DMS153 (cell line): ENCODE results near the gene TRAK1.

Source experiments
- DNase-seq: peaks from one replicate; lab custom pipeline; 2025; lab: John Stamatoyannopoulos, UW

Gene TRAK1

DNA sequence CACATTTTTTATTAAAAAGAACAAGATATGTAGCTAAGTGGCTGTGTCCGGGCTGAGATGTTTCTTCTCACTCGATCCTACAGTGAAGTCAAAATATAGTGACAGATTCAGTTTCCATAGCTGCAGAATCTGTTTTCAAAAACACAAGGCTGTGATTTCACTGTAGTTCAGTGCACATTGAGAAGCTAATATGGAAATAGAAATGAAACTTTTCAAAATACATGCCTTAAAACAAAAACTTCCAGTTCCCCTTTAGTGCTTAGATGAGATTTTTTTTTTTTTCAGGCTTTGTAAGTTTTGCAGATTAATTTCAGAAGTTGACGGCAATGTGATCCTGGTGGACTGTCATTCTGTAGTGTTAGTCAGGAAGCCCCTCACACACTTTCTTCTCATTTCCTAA lies 23.8 kb upstream of the TRAK1 start:
- no peak for DNase-seq

DNA sequence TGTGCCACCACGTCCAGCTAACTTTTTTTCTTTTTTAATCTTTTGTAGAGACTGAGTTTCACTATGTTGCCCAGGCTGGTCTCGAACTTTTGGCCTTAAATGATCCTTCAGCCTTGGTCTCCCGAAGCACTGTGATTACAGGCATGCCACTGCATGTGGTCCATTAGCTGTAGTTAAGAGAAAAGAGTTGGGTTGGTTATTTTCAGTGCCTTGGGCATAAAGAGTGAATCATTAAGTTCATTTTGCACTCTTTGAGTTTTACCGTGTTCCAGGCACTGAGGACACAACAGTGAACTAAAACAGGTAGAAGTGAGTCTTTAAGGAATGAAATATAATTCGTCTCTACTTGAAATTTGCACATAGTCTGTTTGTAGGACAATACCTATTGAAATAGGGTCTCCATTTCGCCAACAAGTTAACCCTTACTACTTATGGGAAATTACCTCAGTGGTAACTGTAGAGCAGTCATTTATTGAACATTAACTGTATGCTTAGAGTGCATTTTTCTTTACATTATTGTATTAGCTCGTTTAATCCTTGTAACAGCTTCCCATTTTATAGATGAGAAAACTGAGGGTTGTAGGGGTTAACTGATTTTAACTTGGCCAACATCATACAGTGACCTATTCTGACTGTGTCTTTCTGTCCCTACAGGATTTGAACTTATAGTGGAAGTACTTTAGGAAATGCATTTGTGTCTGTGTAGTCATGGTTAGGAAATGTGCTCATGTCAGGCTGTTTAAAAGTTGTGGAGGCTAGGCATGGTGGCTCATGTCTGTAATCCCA lies 22.7 kb upstream of the TRAK1 start:
- no peak for DNase-seq

DNA sequence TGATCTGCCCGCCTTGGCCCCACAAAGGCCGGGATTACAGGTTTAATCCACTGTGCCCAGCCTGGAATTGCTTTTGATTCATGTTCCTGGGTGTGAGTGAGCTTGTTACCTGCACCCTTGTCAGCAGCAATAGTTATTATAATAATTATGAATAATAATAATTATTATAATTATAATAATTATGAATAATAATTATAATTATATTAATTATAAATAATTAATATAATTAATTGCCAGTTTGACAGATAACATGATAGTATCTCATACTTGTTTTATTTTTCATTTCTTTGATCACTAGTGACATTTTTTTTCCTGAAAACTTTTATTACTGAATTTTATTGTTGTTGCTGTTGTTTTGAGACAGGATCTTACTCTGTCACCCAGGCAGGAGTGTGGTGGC lies 21.1 kb upstream of the TRAK1 start:
- no peak for DNase-seq

DNA sequence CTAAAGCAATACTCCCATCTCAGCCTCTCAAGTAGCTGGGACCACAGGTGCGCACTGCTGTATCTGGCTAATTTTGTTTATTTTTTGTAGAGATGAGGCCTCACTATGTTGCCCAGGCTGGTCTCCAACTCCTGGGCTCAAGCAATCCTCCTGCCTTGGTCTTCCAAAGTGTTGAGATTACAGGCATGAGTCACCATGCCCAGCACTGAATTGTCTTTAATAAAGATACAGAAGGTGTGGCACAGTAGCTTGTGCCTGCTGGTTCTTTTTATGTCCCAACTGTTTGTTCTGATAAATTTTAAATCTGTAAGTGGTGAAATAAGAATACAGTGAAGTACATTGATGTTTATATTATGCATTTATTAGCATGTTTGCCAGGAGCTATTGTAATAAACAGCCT lies 20.6 kb upstream of the TRAK1 start:
- DNase-seq = no peak

DNA sequence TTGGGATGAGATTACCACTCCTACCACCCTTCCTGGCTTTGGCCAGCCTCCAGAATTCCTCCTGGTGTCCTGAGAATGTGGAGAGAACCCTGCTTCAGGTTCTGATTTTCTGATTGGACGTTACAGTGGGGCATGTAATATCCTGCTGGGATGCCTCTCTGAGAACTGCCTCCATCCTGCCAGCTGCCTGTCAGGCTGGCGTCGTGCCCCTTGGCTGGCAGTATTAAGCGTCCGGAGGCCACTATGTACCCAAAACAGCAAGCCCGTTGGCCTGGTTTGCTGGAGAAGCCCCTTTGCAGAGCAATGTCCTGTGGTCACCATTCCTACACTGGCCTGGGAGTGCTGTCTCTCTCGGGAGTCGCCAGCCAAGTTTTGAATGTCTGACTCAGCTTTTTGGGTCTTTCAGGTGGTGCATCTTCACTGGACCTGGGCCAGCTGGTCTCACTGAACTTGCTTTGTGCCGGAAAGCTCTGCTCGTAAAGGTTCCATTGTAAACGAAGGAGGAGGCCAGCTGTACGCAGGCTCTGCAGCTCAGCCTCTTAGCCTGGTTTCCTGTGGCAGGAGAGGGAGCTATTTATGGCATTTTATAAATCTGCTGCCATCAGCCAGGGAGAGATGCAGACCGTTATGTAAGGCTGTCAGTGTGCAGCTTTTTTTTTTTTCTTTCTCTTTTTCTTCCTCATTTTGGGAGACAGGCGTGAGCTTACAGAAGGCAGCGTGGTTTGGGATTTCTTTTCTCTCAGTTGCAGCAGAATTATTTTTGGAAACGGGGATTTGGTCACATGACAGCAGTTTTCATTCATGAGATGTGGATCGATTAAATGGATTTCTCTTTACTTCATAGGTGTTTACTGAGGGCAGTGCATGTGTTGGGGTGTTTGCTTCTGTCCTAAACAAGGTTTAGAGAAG lies 19.0 kb upstream of the TRAK1 start:
- peak; percentile 70 for DNase-seq

DNA sequence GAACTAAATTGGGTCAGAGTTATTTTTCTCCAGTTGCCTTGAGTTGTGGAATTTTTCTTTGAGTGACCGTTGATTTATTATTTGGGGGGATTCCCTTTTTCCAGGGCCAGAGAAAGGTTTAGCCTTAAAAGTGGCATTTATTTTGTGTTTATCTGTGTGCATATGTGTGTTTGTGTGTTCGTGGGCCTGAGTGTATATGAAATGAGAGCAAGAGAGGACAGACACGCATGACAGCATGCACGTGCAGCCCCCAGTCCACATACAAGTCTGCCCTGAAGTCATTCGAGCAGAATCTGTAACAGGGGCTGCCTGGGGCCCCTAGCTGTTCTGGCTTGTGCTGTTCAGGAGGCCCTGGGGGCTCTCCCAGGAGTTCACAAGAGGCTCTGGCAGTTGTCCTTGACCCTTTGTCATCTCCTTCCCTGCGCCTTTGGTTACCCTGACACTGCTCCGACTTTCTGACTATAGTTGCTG lies 18.3 kb upstream of the TRAK1 start:
- no peak for DNase-seq

DNA sequence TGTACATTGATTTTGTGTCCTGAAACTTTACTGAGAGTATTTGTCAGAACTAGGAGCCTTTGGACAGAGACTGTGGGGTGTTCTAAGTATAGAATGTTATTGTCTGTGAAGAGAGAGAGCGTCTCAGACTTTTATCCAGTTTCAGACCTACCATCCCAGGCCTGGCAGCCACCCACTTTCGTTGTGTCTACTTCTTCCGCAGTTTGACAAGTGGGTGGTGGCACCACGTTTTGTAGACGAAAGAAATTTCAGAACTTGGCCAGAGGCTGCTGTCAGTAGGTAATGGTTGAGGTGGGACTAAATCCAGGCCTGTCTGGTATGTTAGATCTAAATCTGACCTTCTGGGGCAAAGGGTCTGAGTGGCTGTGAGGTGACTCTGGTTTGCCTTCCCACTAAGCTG lies 13.4 kb upstream of the TRAK1 start:
- no peak for DNase-seq

DNA sequence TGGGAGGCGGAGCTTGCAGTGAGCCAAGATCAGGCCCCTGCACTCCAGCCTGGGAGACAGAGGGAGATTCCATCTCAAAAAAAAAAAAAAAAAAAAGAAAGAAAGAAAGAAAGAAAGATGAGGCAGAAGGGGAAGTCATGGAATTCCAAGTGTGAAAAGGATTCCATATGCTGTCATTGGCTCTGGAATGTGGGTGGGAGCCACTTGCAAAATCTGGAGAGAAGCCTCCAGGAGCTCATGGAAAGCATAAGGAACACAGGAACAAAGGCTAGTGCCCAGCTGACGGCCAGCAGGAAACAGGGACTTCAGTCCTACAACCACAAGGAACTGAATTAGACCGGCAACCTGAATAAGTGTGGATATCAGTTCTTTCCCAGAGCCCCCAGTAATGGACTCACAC lies 12.5 kb upstream of the TRAK1 start:
- DNase-seq = no peak

DNA sequence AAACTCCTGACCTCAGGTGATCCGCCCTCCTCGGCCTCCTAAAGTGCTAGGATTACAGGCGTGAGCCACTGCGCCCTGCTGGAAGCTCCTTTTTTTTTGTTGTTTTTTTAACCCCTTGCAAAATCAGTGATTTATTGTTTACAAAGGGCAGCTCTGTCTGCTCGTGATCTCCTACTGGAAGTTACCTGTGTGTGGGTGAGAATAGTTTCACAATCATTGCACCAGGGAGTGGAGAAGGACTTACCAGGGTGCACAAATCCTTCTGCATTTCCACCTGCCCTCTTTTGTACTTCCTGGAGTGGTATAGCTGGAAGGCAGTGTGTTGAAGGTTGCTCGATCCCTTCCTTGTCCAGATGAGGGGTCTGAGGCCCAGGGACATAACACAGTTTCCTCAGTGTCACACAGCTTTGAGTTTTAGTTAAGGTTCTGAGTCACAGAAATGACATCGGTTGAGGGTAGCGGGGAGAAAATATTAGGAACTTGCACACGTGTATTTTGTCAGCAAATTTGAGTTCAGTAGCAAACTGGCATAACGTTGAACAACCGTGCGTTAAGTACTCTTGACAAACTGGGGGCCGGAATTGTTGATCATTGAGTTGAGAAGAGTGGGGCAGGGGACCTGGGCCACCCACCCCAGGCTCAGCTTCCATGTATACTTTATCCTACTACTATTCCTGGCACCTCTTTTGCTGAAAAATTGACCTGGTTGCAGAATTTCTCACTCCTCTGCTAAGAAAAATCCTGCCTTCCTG lies 11.3 kb upstream of the TRAK1 start:
- DNase-seq = no peak

DNA sequence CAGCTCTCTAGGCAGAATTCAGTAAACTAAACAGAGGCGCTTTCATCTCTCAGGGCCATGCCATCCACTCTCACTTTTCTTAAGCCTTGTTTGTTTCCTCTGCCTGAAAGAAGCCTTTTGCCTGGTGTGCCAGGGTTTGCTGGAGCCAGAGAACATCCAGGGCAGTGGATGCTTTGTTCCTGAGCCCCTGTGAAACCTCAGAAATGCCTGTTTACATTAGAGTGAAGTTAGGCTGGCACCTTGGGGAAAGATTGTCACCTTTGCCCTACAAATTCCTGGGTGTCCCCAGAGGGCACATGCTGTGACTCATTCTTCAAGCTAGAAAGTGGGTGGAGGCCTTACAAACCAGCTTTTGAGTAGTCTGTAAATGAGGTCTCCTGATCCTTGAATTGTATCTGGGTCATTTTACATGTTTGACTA lies 10.7 kb upstream of the TRAK1 start:
- DNase-seq = no peak

DNA sequence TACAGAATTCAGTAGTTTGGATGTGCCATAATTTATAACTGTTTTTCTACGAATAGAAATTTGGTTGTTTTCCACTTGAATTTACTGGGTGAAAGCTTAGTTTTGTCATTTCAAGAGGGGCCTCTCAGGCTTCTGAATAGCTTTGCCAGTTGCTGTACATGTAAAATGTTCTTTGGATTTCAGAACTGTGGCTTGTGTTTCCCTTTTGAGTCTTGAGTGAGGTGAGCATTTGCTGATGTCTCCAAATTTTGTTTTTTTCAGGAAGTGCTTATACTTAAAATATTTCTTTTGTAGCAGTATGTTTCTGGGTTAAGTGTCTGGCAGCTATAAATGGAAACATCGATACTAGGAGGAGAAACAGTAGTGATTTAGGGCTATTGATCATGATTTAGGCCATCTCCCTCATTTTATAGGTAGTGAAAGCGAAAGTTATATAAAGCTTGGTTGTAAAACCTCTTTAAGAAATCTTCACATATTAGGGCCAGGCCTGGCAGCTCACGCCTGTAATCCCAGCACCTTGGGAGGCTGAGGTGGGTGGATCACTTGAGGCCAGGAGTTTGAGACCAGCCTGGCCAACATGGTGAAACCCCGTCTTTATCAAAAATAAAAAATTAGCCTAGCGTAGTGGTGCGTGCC lies 9.2 kb upstream of the TRAK1 start:
- DNase-seq = no peak

DNA sequence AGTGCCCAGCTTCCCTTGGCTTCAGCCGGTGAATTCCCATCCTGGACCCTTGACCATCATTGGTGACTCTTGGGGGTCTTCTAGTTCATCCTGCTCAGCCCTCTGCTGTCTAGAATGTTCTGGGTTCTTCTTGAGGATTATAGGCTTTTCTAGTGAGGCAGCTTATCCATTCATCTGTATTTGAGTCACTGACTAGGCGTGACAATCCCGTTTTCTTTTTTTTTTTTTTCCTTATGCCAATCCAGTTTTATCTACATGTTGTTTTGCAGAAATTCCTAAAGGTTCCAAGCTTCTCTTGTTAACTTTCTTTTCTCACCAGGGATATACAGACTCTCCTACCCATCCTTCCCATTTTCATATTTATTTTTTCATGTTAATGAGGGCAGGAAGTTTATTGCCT lies 6.6 kb upstream of the TRAK1 start:
- no peak for DNase-seq

DNA sequence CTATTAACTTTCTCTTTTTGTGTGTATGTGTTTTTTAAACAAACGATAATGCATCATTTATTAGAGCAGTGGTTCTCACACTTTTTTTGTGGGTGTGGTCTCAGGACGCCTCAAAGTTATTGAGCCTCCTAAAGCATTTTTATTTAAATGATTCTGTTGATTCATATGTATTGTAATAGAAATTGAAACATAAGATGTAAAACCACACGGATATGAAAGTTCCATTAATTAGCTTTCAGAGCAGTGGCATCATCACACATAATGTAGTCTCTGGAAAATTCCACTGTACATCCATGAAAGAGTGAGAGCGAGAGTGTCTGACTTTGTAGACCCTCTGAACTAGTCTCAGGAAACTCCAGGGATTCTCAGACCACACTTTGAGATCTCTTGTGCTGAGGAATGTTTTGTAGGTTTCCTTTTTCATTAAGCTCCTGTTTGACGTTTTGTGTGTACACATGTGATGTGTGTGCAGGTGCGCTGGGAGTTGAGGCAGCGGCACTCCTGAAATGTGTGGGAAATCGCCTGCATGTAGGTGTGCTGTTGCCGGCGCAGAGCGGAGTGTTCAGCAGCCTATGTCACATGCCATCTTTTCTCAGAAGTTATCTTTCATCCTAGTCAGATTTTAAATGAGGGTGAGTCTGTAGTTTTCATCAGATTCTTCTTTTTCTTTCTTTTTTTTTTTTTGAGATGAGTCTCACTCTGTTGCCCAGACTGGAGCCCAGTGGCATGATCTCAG lies 5.3 kb upstream of the TRAK1 start:
- DNase-seq = no peak

DNA sequence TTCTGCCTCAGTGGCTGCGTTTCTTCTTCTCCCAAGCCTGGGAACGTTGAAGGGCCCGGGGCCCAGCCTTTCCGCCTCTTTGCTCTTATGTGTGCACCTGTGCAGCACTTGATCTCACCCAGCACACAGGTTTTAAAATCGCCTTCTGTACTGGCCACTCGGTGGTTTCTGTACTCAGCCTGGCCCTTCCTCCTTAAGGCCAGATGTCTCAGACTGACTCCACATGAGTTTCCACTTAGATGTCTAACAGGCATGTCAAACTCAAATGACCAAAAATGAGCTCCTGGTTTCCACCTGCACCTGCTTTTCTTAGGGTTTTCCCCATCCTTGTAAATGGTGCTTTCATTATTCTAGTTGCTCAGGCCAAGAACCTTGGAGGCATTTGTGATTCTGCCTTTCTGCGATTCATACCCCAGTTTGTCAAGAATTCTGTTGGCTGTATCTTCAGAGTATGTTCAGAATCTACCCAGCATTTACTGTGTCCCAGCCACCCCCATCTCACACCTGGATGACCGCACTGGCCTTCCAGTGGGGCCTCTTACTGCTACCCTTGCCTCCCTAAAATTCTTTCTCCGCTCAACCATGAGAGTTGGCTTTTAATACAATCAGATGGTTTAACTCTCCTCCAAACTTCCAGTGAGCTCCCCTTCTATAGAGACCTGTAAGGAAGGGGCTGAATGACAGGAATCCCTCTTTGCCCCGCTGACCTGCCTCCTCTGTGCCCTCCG lies 2.2 kb upstream of the TRAK1 start:
- no peak for DNase-seq

DNA sequence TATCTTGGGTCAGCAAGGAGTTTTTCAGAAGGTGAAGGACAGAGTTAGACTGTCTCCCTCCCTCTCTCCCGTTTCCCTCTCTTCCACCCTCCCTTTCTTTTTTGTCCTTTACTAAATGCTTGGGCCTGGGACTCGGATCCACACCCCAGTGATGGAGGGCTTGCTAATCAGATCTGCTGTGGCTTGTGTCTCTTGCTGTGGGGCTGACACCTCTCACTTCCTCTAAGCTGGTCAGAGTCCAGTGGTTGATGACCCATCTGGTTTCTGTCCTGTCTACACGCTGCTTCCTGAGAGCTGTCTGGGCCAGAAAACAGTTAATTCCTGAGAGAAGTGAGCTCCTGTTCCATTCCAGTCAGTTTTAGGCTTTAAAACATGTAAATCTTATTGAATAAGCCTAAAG lies 849 bp downstream of the TRAK1 start:
- no peak for DNase-seq

DNA sequence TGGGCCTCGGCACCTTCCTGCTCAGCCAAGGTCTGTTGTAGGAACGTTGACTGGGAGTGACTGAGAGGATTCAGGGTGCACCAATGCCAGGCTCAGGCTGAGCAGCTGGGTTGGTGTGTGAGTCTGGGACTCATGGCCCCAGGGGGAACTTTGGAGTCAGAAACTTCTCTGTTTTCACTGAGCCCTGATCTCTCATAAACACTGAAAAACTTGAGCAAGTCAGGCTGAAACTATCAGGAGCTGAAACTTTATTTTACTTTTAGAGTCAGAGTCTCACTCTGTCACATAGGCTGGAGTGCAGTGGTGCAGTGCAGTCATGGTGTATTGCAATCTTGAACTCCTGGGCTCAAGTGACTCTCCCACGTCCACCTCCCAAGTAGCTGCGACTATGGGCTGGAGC lies 3.0 kb downstream of the TRAK1 start:
- no peak for DNase-seq

DNA sequence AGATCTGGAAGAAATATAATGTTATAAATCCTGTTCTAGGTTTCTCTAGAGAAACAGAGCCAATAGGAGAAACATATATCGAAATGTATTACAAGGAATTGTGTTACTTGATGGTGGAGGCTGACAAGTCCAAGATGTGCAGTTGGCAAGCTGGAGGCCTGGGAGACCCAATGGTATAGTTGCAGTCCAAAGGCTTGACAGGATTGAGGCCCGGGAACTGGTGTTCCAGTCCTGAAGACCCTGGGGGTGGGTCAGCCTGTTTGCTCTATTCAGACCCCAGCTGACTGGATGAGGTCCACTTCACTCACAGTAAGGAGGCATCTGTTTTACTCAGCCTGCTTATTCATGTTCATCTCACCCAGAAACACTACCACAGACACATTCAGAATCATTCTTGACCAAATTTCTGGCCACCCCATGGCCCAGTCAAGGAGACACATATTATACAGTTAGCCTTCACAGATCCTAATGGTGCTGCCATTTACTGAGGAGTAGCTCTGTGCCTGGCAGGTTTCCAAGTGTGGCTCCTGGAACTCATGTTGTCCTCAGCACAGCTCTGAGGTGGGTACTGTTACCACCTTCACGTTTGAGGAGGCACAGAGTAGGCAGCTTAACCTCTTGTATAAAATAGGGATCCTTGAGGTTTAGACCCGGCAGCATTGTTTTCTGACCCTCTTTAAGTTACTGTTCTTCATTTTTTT lies 3.7 kb downstream of the TRAK1 start:
- DNase-seq = no peak

DNA sequence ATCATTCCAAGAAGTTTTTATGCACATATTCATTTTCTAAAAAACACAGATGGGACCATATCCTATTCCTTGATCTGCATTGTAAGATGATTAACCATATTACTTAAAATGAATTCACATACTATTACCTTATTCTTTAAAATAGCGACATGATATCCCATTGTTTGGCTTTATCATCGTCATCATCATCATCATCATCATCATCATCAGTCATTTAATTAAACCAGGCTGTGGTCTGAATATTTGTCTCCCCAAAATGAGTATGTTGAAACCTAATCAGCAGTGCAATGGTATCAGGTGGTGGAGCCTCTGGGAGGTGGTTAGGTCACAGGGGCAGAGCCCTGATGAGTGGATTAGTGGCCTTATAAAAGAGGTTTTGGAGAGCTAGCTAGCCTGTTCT lies 4.4 kb downstream of the TRAK1 start:
- no peak for DNase-seq

DNA sequence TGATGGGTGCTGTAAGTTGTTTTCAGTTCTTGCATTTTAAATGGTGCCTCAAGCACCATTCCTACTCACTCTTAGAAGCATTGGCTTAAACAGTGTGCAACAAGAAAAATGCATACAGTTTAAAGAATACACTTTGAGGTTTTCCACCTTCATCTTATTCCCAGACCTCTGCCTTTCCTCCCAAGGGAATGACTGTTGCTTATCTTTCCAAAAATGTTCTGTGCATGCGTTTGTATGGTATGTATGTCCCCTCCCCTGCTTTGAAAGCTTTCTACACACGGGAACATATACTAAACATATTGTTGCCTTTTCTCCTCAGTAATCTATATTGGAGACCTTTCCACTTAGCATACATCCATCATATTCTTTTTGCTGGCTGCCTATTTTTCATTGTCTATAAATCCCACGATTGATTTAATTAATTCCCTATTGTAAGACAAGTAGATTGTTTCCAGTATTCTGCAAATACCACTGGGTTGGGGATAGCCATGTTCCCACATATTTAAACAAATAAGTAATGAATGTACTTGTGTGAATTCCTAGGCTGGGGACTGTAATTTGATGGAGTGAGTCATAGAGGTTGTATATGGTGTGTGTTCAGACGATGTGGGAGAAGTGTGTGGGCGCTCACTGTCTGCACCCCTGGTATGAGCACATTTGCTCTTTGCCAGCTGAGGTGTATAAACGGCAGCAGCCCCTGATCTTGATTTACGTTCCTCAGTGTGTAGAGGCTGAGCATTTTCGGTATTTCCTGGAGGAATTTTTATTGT lies 5.8 kb downstream of the TRAK1 start:
- no peak for DNase-seq
